ENCODE data around the gene HHATL.
"Not testable (repeated sequence)": the region's sequence is repeated elsewhere in the genome, so short reads cannot be mapped to it uniquely, and the experiment has no call there.

Gene HHATL

DNA sequence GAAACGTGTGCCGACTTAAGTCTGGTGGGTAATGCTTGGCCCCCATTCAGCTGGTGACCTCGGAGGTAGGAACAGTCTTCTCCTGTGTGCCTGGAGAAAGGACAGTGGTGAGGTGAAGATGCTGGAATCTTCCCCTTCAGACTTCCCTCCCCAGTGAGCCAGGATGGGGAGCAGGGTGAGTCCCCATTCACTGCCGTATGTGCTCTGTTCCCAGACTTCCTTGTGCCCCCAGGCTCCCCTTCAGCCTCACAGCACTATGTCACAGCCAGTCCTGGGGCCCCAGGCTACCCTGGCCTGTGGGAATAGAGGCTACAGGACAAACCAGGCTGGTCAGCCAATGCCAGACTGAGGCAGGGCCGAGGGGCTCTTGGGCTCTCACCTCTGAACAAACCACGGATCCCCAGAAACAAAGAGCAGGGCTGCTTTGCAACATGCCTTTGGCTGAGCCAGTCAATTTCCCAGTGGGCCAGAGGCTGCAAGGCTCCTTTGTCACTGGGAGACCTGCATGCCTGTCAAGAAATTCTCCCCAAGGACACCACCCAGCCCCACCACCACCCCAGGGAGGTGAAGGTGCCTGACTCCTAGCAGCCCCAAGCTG is 31.8 kb upstream of the HHATL start:
- DNase-seq (ENCODE audit: low read depth in 2 of 2): no peak

DNA sequence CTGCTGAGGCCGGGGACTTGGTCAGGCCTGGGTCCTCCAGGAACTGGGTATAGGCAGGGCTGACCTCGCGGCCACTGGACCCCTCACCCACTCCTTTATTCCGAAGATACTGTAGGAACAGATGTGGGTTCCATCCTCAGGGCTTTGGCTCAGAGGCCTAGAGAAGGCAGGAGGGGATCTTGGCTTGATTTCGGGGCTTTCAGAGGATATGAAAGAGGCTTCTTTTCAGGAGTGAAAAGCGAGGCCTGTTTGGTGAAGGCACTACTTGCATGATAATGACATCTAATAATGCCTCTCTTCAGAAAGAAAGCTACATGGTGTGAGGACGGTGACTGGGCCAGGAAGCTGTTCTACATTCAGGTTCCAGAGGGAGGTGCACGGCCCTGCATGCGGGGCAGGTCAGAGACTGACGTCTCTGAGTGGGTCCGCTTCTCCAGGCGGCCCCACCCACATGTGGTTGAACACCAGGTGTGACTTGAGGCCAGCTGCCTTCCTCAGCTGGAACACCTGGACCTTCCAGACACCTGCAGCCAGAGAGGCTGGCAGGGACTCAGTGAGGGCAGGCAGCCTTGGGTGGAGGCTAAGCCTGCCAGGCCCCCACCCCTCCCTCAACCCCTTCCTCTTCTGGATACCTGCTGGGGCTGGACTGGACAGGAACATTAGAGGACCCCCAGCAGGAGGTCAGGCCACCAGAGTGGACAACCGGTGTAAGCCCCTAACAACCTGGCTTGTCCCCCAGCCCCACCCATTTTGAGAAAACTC is 31.1 kb upstream of the HHATL start:
- no peak for DNase-seq (ENCODE audit: low read depth in 2 of 2)

GRCh38 chr3:42732829-42733459 is 30.3 kb upstream of the HHATL start:
- no peak for DNase-seq (ENCODE audit: low read depth in 2 of 2)

- DNase-seq (ENCODE audit: low read depth in 2 of 2): no peak
Measured at GRCh38 chr3:42732196-42732828, 29.7 kb upstream of the HHATL start.

DNA sequence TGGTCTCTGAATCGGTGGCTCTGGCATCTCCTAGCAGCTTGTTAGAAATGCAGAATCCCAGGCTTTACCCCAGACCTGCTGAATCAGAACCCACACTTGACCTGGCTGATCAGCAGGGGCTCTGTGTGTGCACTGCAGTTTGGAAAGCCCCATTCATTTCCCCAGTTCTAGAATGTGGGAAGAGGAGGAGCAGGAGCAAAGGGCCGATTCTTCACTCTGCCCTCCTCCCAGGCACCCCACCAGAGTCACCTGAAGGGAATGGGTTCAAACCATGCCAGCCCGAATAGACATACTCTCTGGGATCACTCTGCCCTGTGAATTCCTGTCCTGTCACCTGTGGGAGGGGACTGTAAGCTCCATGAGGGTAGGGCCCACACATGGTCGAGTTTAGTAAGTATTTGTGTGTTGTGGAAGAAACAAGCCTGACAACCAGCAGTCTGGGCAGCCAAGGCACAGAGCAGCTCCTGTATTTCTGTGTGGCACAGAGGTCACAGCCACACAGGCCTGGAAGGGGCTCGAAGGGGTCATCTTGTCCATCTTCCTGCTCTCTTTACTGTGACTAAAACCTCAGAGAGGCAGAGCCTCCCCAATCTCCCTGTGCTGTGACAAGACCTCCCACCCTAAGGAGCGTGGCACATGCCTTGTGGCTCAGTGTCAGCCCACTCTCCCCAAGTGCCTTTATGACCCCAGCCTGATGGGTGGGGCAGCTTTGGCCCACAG is 29.0 kb upstream of the HHATL start:
- DNase-seq (ENCODE audit: low read depth in 2 of 2): no peak

- no peak for DNase-seq (ENCODE audit: low read depth in 2 of 2)
Measured at GRCh38 chr3:42730706-42731420, 28.3 kb upstream of the HHATL start.

DNA sequence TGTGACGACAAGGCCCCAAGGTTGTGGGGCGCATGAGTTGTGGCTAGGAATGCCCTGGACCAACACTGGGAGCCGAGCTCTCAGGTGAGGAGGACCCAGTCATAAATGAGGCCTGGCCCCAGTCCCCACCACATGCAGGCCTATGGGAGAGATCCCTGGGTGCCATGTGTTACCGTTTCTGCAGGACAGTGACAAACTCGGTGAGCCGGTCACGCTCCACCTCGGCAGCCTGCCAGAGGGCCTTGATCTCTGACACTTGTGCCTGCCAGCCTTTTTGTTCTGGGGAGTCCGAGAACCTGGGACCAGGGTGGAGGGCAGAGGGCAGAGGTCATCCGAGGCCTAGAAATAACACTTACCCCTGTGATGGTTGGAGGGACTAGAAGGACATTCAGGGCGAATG is 27.7 kb upstream of the HHATL start:
- DNase-seq (ENCODE audit: low read depth in 2 of 2): no peak

- no peak for DNase-seq (ENCODE audit: low read depth in 2 of 2)
Measured at GRCh38 chr3:42729404-42730145, 27.0 kb upstream of the HHATL start.

- DNase-seq (ENCODE audit: low read depth in 2 of 2): no peak
Measured at GRCh38 chr3:42728668-42729364, 26.2 kb upstream of the HHATL start.

DNA sequence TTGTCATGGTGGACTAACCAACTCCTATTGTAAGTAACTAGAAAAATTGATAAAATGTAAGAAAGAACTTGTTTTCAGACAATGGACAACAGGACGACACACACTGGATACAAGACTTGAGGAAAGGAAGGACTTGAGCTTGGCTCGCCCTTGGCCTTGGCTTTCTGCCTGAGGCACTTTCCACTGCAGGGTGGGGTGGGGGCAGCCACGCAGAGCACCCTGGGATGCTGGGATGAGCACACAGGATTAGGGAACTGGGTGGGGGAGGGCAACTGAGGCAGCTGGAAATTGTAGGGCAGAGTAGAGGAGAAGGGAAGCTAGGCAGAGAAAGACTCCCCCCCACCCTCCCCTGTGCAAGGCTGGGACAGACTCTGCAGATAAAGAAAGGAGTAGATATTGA is 25.5 kb upstream of the HHATL start:
- DNase-seq (ENCODE audit: low read depth in 2 of 2): no peak

- DNase-seq (ENCODE audit: low read depth in 2 of 2): no peak
Measured at GRCh38 chr3:42725454-42725853, 22.9 kb upstream of the HHATL start.

DNA sequence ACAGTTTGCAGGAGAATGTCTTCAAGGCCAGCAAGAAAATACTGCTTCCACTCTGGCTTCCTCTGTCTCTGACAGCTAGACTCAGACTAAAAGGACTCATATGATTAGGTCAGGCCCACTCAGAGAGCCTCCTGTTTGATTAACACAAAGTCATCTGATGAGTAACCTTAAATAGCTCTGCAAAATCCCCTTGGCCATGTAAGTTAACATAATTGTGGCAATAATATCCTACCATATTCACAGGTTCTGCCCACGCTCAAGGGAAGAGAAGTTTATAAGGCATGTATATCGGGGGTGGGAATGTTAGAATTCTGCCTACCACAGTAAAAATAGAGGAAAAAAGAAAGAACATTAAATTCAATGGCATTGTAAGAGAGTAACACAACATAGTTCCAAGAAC is 20.6 kb upstream of the HHATL start:
- DNase-seq (ENCODE audit: low read depth in 2 of 2): no peak

- not testable (repeated sequence) for DNase-seq (ENCODE audit: low read depth in 2 of 2)
Measured at GRCh38 chr3:42722442-42722841, 19.8 kb upstream of the HHATL start.

GRCh38 chr3:42721690-42722089 is 19.1 kb upstream of the HHATL start:
- no peak for DNase-seq (ENCODE audit: low read depth in 2 of 2)

- DNase-seq (ENCODE audit: low read depth in 2 of 2): no peak
Measured at GRCh38 chr3:42720126-42720525, 17.5 kb upstream of the HHATL start.

DNA sequence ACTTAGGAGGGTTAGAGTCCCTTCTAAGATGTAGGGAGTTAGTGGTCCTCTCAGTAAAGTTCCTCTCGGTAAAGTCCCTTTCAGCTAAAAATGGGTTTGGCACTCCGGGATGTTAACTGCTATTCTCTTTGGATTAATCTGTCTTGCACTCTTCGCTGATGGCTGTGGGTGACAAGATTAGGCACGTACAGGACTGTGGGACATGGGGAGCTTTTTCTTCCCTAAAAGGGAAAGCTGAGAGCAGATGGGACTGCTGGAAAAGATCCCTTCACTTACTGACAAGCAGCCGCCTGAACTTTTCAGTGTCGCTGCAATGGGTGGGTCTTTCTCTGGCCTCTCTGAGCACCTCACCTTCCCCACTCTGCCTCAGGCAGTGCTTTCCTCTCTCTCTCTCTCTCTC is 16.4 kb upstream of the HHATL start:
- DNase-seq (ENCODE audit: low read depth in 2 of 2): no peak

- DNase-seq (ENCODE audit: low read depth in 2 of 2): no peak
Measured at GRCh38 chr3:42718338-42718737, 15.7 kb upstream of the HHATL start.

GRCh38 chr3:42717306-42717705 is 14.7 kb upstream of the HHATL start:
- no peak for DNase-seq (ENCODE audit: low read depth in 2 of 2)

GRCh38 chr3:42714171-42714852 is 11.7 kb upstream of the HHATL start:
- no peak for DNase-seq (ENCODE audit: low read depth in 2 of 2)

- DNase-seq (ENCODE audit: low read depth in 2 of 2): no peak
Measured at GRCh38 chr3:42713747-42714146, 11.1 kb upstream of the HHATL start.
